ENCODE results near the gene SESTD1. TPM values are rescaled to one million over a fixed set of nuclear protein-coding genes. Genes with fewer than 3 reads are reported as not detected.

SESTD1 gene
- 42.2 and 90.0 TPM in 2 replicates for total RNA-seq

- peak; percentile 66 for DNase-seq
These were observed at the start of gene SESTD1 for GRCh38 chr2:179264368-179265081. TSS of gene SESTD1 (minus strand) at chr2:179264832. CDS start at chr2:179191841, 72,991 bp downstream.

- no peak for DNase-seq
These were observed 48.4 kb upstream of the SESTD1 start for GRCh38 chr2:179313057-179313456.

- no peak for DNase-seq
These were observed 46.5 kb upstream of the SESTD1 start for GRCh38 chr2:179311101-179311500.

GRCh38 chr2:179307616-179308371, 43.2 kb upstream of the SESTD1 start:
- DNase-seq: no peak

- no peak for DNase-seq
These were observed 40.5 kb upstream of the SESTD1 start for GRCh38 chr2:179305125-179305524.

GRCh38 chr2:179304424-179304823, 39.8 kb upstream of the SESTD1 start:
- no peak for DNase-seq

- no peak for DNase-seq
These were observed 38.3 kb upstream of the SESTD1 start for GRCh38 chr2:179302764-179303571.

GRCh38 chr2:179302149-179302548, 37.5 kb upstream of the SESTD1 start:
- DNase-seq: no peak

DNA sequence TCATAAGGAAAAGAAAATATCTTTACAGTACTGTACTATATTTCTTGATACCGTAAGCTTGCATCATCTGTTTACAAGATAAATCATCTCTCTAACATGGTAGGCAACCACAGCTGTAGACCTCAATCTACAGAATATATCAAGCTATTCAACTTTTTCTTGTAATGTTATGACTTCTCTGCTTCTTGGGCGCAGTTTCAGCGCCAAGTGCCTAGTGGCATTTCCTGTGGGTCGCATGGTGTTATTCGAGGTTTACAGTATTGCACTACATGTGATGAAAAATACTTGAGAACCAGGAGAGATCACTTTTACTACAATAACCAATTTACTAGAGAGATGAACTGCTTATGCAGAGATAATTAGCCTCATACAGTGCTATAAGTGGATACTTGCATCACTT, 34.0 kb upstream of the SESTD1 start:
- DNase-seq: no peak

DNA sequence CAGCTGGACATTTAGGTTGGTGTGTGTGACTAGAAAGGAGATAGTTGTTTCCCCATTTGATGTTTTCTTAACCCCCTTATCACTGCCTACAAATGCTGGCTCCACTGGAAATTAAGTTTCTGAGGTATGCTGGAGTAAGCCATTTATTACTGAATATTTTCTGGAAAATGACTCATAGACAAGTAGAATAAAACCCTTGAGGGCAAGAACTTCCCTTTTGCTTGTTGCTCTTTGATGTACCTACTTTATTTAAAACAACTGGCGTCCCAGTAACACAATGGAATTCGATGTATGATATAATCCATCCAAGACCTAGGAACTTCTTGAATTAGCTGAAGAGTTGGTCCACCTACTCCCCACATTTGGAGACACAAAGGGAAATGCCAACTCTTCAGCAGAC, 33.3 kb upstream of the SESTD1 start:
- no peak for DNase-seq

GRCh38 chr2:179290329-179290728, 25.7 kb upstream of the SESTD1 start:
- DNase-seq: no peak

DNA sequence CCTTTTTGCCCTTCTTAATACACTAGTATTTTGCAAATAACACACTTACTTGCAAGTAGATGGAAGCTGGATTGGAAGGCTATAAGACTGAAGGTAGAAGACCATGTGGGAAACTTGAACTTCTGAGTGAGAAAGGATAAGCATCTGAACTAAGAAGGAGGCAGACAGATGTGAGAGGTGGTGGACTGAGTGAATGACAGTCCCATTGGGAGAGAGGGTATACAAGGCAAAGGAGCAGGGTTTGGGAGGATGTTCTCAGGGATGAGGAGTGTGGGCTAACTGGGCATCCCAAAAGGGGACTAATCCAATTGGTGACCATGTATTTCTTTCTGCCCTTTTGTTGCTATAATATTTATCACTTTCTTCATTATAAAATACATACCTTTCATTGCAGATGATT, 20.4 kb upstream of the SESTD1 start:
- DNase-seq: no peak

DNA sequence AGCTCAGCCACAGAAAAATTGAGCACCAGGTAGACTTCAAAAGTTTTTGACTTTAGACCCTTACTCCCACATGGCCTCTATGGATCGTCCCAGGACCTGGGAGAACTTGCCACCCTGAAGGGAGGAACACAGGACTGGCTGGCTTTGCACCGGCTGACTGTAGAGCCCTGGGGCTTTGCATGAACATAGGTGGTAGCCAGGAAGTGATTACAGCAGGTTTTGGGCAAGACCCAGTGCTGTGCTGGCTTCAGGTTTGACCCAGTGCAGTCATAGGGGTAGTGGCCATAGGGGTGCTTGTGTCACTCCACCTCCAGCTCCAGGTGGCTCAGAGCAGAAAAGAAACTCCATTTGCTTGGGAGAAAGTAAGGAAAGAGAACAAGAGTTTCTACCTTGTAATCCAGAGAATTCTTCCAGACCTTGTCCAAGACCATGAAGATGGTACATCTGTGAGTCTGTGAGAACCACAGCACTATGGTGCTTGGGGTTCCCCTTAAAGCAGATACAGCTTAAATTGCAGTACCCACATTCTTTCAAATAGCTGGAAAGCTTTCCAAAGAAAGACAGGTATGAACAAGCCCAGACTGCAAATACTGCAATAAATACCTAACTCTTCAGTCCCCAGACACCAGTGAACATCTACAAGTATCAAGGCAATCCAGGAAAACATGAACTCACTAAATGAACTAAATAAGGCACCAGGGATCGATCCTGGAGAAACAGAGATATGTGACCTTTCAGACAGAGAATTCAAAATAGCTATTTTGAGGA, 13.0 kb upstream of the SESTD1 start:
- no peak for DNase-seq

GRCh38 chr2:179275253-179276012, 10.8 kb upstream of the SESTD1 start:
- no peak for DNase-seq

DNA sequence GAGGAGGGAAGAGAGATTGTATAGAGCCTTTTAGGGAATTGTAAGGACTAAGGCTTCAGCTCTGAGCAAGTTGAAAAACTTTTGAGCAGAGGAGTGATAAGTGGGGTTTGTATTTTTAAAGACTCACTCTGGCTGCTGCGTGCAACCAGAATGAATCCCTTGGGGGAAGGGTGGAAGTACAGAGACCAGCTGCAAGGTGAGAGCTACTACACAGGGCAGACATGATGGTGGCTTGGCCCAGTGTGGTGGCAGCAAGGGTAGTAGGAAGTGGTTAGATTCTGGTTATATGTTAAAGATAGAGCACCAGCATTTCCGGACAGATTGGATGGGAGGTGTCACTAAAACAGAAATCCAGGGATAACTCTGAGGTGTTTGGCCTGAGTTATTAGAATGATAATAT, 10.1 kb upstream of the SESTD1 start:
- DNase-seq: no peak

GRCh38 chr2:179273461-179273962, 8.9 kb upstream of the SESTD1 start:
- no peak for DNase-seq

- peak; percentile 33 for DNase-seq
These were observed 8.0 kb upstream of the SESTD1 start for GRCh38 chr2:179272406-179273192.

DNA sequence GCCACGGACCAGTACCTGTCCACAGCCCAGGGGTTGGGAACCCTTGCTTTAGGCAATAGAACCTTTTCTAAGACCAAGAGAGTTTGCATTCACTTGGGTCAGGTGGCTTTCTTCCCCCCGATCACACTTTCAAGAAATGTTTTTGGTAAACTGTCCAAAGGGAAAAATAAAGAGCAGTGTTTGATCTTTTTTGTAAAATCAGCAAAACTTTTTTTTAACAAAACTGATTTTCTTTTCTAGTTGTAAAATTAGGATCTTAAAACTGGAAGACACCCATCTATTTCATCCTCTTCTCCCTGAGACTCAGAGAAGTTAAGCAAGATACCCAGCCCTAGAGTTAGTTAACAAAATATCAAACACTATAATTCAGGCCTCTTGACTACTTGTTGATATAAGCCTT, 6.1 kb upstream of the SESTD1 start:
- no peak for DNase-seq

DNA sequence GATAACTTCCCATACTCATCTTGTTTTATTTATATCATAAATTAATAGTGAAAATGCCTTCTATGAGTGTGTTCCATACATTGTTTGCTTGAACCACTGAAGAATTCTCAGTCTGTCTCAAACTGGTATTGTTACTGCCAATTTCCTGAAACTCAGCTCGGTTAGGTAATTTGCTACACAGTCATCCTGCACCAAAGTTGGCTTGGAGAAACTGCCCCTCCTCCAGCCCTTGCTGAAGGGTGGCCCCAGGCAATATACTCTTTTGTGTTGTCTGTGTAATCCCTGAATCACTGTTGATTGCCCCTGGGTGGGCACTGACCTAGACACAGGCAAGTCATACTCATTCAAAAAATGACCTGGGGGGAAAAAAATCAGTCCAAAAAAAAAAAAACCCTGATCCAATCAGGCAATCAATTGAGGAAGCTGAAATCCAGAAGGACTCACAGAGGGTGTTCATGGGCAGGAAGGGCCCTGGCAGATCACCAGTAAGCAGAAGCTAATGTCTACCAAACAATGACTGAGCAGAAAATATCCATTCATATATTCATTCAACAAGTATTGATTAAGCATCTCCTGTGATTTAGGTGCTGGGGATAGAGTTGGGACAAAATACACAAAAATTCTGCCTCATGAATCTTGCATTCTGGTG, 3.8 kb upstream of the SESTD1 start:
- DNase-seq: peak; percentile 70

DNA sequence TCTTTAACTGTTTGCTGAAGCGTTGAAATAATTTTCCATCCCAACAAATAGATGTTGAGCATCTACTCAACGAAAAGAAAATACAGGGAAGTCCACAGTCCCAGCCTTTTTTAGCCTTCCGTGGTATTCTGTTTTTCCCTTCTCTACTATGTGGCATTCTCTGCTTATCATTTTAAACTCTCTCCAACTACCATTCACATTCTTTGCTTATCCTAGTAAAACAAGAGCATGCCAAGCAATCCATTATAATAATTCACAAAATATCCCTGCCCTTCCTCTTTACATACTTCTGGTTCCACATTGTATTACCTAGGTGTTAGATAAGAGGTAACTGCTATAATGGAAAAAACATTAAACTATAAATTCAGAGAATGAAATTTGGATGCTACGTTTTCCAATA, 1.6 kb upstream of the SESTD1 start:
- no peak for DNase-seq

Measured in dermis blood vessel endothelial cell (primary cell).